Measurements from ENCODE around the gene GPLD1.

Gene GPLD1

DNA sequence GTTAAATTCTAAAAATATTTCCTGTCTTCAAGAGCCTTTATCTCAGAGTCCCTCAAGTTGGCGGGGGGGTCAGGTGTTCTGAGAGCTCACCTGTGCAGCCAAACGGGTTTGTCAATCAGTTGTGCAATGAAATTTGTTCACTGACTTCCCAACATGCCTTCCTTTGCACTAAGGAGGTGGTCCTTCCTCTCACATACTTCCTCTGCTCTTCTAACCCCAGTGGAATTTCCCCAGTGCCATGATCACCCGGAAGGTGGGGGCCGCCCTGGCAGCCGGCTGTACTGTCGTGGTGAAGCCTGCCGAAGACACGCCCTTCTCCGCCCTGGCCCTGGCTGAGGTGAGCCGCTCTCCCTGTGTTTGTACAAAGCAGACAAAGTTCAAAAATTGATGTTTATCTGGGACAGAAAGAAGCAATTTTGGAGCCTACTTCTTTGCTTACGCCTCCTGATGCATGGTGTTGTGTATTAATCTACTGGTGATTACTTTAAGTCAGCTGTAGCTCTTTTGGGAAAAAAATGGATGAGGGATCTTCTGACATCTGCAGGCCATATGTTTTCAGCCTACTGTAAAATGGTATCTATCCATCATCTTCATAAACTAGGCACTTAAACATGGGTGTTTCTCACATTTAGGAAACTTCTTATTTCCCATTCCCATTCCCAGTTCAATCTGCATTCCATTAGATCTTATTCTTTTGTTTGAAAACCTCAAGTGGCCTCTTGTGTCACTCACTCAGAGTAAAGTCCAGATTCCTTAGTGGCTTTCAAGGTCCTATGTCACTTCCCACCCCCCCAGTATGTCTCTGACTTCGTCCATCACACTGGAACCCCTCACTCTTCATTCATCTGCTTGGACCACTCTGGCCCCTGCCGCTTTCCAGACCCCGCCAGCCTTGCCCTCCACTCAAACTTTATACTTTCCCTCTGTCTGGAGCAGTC, 15.5 kb upstream of the GPLD1 start:
- Histone ChIP-seq H3K23ac (ENCODE audit: low read depth, low read length, poor library complexity) (no peak overlapping the region), H3K36me3 (replicated peaks in 1 of 2; ENCODE audit: control insufficient read depth in 2 of 2, insufficient read depth in 2 of 2, low read length in 2 of 2) (peaks cover 0 to 33% of the 10 kb centered on the region in 2 donors), H3K9ac (ENCODE audit: low read depth, low read length, poor library complexity) (no peak overlapping the region), H3K4me2 (ENCODE audit: insufficient read depth, low read length, poor library complexity, severe bottlenecking) (no peak overlapping the region), H3K9me3 (replicated peaks in 1 of 2; ENCODE audit: control insufficient read depth in 2 of 2, insufficient read depth in 1 of 2, low read depth in 1 of 2, low read length in 2 of 2) (peaks cover 0 to 9% of the 10 kb centered on the region in 2 donors), H3K18ac (ENCODE audit: low read length) (peak overlapping the region; percentile 44), H3K4me1 (ENCODE audit: control insufficient read depth in 2 of 2, insufficient read depth in 1 of 2, low read depth in 1 of 2, low read length in 2 of 2) (peaks cover 0 to 5% of the 10 kb centered on the region in 2 donors), H2BK12ac (ENCODE audit: low read length) (no peak overlapping the region), H4K8ac (ENCODE audit: low read depth, low read length) (no peak overlapping the region), H3K4ac (ENCODE audit: low read length) (no peak overlapping the region), H3K79me1 (ENCODE audit: low read depth, low read length) (no peaks in the 10 kb centered on the region), H4K91ac (ENCODE audit: low read depth, low read length, poor library complexity) (no peak overlapping the region), H2BK15ac (ENCODE audit: low read length) (no peak overlapping the region), H3K27ac (replicated peaks; ENCODE audit: low read length) (no peak overlapping the region), H2AFZ (ENCODE audit: low read length) (no peak overlapping the region), H3K14ac (ENCODE audit: low read length) (no peak overlapping the region), H3K4me3 (ENCODE audit: low read length in 2 of 2) (no peak overlapping the region), H2BK5ac (ENCODE audit: low read length) (no peak overlapping the region), H2AK5ac (ENCODE audit: low read depth, low read length) (no peak overlapping the region), H2BK120ac (ENCODE audit: low read depth, low read length) (no peak overlapping the region), H3K27me3 (ENCODE audit: control insufficient read depth in 3 of 3, insufficient read depth in 3 of 3, low read depth in 1 of 3, low read length in 3 of 3) (no peaks in the 10 kb centered on the region)
- no CpG with 5 or more reads among the region's 14 CpGs for WGBS, 2 donors (ENCODE audit: extremely low coverage in 2 of 2, insufficient read length in 2 of 2, insufficient replicate concordance in 1 of 2)
- DNase-seq (ENCODE audit: low spot score): no peak

DNA sequence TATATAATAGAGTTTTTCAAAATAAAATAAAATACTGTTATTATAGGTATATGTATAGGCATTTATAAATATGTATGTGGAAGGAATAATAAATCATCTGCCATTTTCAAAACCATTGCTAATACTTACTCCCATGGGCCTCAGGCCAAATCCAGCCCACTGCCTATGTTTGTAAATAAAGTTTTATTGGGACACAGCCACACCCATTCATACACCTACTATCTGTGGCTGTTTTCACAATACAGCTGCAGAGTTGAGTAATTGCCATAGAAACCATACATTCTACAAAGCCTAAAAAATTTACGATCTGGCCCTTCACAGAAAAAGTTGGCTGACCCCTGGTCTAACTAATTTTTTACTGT, 14.9 kb upstream of the GPLD1 start:
- no peak overlapping the region for H4K91ac ChIP-seq (ENCODE audit: low read depth, low read length, poor library complexity)
- no peak for DNase-seq (ENCODE audit: low spot score)
- H2BK5ac ChIP-seq (ENCODE audit: low read length): no peak overlapping the region
- H2AFZ ChIP-seq (ENCODE audit: low read length): no peak overlapping the region
- no CpG with 5 or more reads among the region's 1 CpG for WGBS, 2 donors (ENCODE audit: extremely low coverage in 2 of 2, insufficient read length in 2 of 2, insufficient replicate concordance in 1 of 2)
- no peak overlapping the region for H3K14ac ChIP-seq (ENCODE audit: low read length)
- H3K79me1 ChIP-seq (ENCODE audit: low read depth, low read length): no peaks in the 10 kb centered on the region
- no peak overlapping the region for H2BK12ac ChIP-seq (ENCODE audit: low read length)
- no peak overlapping the region for H3K4ac ChIP-seq (ENCODE audit: low read length)
- no peak overlapping the region for H2AK5ac ChIP-seq (ENCODE audit: low read depth, low read length)
- H4K8ac ChIP-seq (ENCODE audit: low read depth, low read length): no peak overlapping the region
- H2BK120ac ChIP-seq (ENCODE audit: low read depth, low read length): no peak overlapping the region
- peaks cover 0 to 33% of the 10 kb centered on the region in 2 donors for H3K36me3 ChIP-seq (replicated peaks in 1 of 2; ENCODE audit: control insufficient read depth in 2 of 2, insufficient read depth in 2 of 2, low read length in 2 of 2)
- no peak overlapping the region for H3K9ac ChIP-seq (ENCODE audit: low read depth, low read length, poor library complexity)
- H3K4me2 ChIP-seq (ENCODE audit: insufficient read depth, low read length, poor library complexity, severe bottlenecking): no peak overlapping the region
- H3K27ac ChIP-seq (replicated peaks; ENCODE audit: low read length): no peak overlapping the region
- H3K23ac ChIP-seq (ENCODE audit: low read depth, low read length, poor library complexity): no peak overlapping the region
- peaks cover 0 to 5% of the 10 kb centered on the region in 2 donors for H3K4me1 ChIP-seq (ENCODE audit: control insufficient read depth in 2 of 2, insufficient read depth in 1 of 2, low read depth in 1 of 2, low read length in 2 of 2)
- H3K27me3 ChIP-seq (ENCODE audit: control insufficient read depth in 3 of 3, insufficient read depth in 3 of 3, low read depth in 1 of 3, low read length in 3 of 3): no peaks in the 10 kb centered on the region
- H3K18ac ChIP-seq (ENCODE audit: low read length): no peak overlapping the region
- no peak overlapping the region for H3K4me3 ChIP-seq (ENCODE audit: low read length in 2 of 2)
- no peak overlapping the region for H2BK15ac ChIP-seq (ENCODE audit: low read length)
- H3K9me3 ChIP-seq (replicated peaks in 1 of 2; ENCODE audit: control insufficient read depth in 2 of 2, insufficient read depth in 1 of 2, low read depth in 1 of 2, low read length in 2 of 2): peaks cover 0 to 9% of the 10 kb centered on the region in 2 donors

- Histone ChIP-seq H3K27me3 (ENCODE audit: control insufficient read depth in 3 of 3, insufficient read depth in 3 of 3, low read depth in 1 of 3, low read length in 3 of 3) (no peaks in the 10 kb centered on the region), H3K9me3 (replicated peaks in 1 of 2; ENCODE audit: control insufficient read depth in 2 of 2, insufficient read depth in 1 of 2, low read depth in 1 of 2, low read length in 2 of 2) (peaks cover 0 to 2% of the 10 kb centered on the region in 2 donors), H2BK12ac (ENCODE audit: low read length) (no peak overlapping the region), H3K4me1 (ENCODE audit: control insufficient read depth in 2 of 2, insufficient read depth in 1 of 2, low read depth in 1 of 2, low read length in 2 of 2) (peaks cover 0 to 5% of the 10 kb centered on the region in 2 donors), H2AFZ (ENCODE audit: low read length) (no peak overlapping the region), H3K27ac (replicated peaks; ENCODE audit: low read length) (no peak overlapping the region), H3K79me1 (ENCODE audit: low read depth, low read length) (no peaks in the 10 kb centered on the region), H3K4me2 (ENCODE audit: insufficient read depth, low read length, poor library complexity, severe bottlenecking) (no peak overlapping the region), H3K4ac (ENCODE audit: low read length) (no peak overlapping the region), H2BK120ac (ENCODE audit: low read depth, low read length) (no peak overlapping the region), H3K4me3 (ENCODE audit: low read length in 2 of 2) (no peak overlapping the region), H3K14ac (ENCODE audit: low read length) (no peak overlapping the region), H4K8ac (ENCODE audit: low read depth, low read length) (no peak overlapping the region), H2BK5ac (ENCODE audit: low read length) (no peak overlapping the region), H2BK15ac (ENCODE audit: low read length) (no peak overlapping the region), H3K9ac (ENCODE audit: low read depth, low read length, poor library complexity) (no peak overlapping the region), H3K23ac (ENCODE audit: low read depth, low read length, poor library complexity) (no peak overlapping the region), H4K91ac (ENCODE audit: low read depth, low read length, poor library complexity) (no peak overlapping the region), H3K36me3 (replicated peaks in 1 of 2; ENCODE audit: control insufficient read depth in 2 of 2, insufficient read depth in 2 of 2, low read length in 2 of 2) (peaks cover 0 to 37% of the 10 kb centered on the region in 2 donors), H2AK5ac (ENCODE audit: low read depth, low read length) (no peak overlapping the region), H3K18ac (ENCODE audit: low read length) (no peak overlapping the region)
- DNase-seq (ENCODE audit: low spot score): no peak
Observed at GRCh38 chr6:24501914-24502313, 12.5 kb upstream of the GPLD1 start.

DNA sequence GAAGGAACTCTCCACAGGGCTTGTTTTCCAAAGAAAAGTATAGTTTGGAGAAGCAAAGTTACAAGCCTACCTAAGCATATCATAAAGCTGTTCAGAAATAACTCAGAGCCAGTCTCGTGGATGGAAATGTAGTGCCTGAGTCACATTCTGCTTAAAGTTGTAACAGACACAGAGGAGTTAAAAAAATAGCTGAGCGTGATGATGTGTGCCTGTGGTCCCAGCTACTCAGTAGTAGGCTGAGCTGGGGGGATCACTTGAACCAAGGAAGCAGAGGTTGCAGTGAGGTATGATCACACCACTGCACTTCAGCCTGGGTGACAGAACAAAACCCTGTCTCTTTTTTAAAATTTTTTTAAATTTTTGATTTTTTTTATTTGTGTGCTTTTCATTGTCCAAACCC, 12.0 kb upstream of the GPLD1 start:
- H3K79me1 ChIP-seq (ENCODE audit: low read depth, low read length): no peaks in the 10 kb centered on the region
- no peak overlapping the region for H3K4me3 ChIP-seq (ENCODE audit: low read length in 2 of 2)
- no peak overlapping the region for H2BK12ac ChIP-seq (ENCODE audit: low read length)
- no peak overlapping the region for H2AK5ac ChIP-seq (ENCODE audit: low read depth, low read length)
- no peak for DNase-seq (ENCODE audit: low spot score)
- no peak overlapping the region for H4K8ac ChIP-seq (ENCODE audit: low read depth, low read length)
- no peak overlapping the region for H3K18ac ChIP-seq (ENCODE audit: low read length)
- no peak overlapping the region for H2BK120ac ChIP-seq (ENCODE audit: low read depth, low read length)
- no peak overlapping the region for H2BK15ac ChIP-seq (ENCODE audit: low read length)
- H3K4ac ChIP-seq (ENCODE audit: low read length): no peak overlapping the region
- peaks cover 0 to 5% of the 10 kb centered on the region in 2 donors for H3K4me1 ChIP-seq (ENCODE audit: control insufficient read depth in 2 of 2, insufficient read depth in 1 of 2, low read depth in 1 of 2, low read length in 2 of 2)
- no peak overlapping the region for H3K23ac ChIP-seq (ENCODE audit: low read depth, low read length, poor library complexity)
- no peak overlapping the region for H3K27ac ChIP-seq (replicated peaks; ENCODE audit: low read length)
- WGBS, 2 donors (ENCODE audit: extremely low coverage in 2 of 2, insufficient read length in 2 of 2, insufficient replicate concordance in 1 of 2): no CpG with 5 or more reads among the region's 2 CpGs
- no peak overlapping the region for H2AFZ ChIP-seq (ENCODE audit: low read length)
- no peak overlapping the region for H2BK5ac ChIP-seq (ENCODE audit: low read length)
- no peaks in the 10 kb centered on the region for H3K27me3 ChIP-seq (ENCODE audit: control insufficient read depth in 3 of 3, insufficient read depth in 3 of 3, low read depth in 1 of 3, low read length in 3 of 3)
- H4K91ac ChIP-seq (ENCODE audit: low read depth, low read length, poor library complexity): no peak overlapping the region
- no peak overlapping the region for H3K14ac ChIP-seq (ENCODE audit: low read length)
- H3K9ac ChIP-seq (ENCODE audit: low read depth, low read length, poor library complexity): no peak overlapping the region
- H3K36me3 ChIP-seq (replicated peaks in 1 of 2; ENCODE audit: control insufficient read depth in 2 of 2, insufficient read depth in 2 of 2, low read length in 2 of 2): peaks cover 0 to 36% of the 10 kb centered on the region in 2 donors
- H3K9me3 ChIP-seq (replicated peaks in 1 of 2; ENCODE audit: control insufficient read depth in 2 of 2, insufficient read depth in 1 of 2, low read depth in 1 of 2, low read length in 2 of 2): peaks cover 0 to 4% of the 10 kb centered on the region in 2 donors
- no peak overlapping the region for H3K4me2 ChIP-seq (ENCODE audit: insufficient read depth, low read length, poor library complexity, severe bottlenecking)

Data from neuronal stem cell (in vitro differentiated cells).